SU-DHL-6 (cell line): ENCODE results near the gene SH2B2.

ENCODE experiments used
- EZH2phosphoT487 ChIP-seq: fragments of 200-600 bp; sonication (generic), shearing (Covaris generic); conservative IDR thresholded peaks from 2 replicates; pipeline ENCODE4 v1.6.1; 2018; ENCODE audit warnings: mild to moderate bottlenecking, antibody characterized with exemption, low read length, moderate library complexity, mixed read lengths
- TF ChIP-seq, protein P1 (sequence below): fragments of 200-600 bp; sonication (generic); IDR thresholded peaks from one replicate; pipeline ENCODE4 v1.5.1; 2017; ENCODE audit warnings: antibody characterized with exemption, mild to moderate bottlenecking, low read length, moderate library complexity; ENCODE audit not compliant: insufficient read depth, poor library complexity, severe bottlenecking

GRCh38 chr7:102239206-102239820 is 47.4 kb upstream of the SH2B2 start:
- TF ChIP-seq, protein P1, sequence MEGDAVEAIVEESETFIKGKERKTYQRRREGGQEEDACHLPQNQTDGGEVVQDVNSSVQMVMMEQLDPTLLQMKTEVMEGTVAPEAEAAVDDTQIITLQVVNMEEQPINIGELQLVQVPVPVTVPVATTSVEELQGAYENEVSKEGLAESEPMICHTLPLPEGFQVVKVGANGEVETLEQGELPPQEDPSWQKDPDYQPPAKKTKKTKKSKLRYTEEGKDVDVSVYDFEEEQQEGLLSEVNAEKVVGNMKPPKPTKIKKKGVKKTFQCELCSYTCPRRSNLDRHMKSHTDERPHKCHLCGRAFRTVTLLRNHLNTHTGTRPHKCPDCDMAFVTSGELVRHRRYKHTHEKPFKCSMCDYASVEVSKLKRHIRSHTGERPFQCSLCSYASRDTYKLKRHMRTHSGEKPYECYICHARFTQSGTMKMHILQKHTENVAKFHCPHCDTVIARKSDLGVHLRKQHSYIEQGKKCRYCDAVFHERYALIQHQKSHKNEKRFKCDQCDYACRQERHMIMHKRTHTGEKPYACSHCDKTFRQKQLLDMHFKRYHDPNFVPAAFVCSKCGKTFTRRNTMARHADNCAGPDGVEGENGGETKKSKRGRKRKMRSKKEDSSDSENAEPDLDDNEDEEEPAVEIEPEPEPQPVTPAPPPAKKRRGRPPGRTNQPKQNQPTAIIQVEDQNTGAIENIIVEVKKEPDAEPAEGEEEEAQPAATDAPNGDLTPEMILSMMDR, result no peak
- no peak for TF ChIP-seq EZH2phosphoT487
